ENCODE results near the gene SMKR1.

DNA sequence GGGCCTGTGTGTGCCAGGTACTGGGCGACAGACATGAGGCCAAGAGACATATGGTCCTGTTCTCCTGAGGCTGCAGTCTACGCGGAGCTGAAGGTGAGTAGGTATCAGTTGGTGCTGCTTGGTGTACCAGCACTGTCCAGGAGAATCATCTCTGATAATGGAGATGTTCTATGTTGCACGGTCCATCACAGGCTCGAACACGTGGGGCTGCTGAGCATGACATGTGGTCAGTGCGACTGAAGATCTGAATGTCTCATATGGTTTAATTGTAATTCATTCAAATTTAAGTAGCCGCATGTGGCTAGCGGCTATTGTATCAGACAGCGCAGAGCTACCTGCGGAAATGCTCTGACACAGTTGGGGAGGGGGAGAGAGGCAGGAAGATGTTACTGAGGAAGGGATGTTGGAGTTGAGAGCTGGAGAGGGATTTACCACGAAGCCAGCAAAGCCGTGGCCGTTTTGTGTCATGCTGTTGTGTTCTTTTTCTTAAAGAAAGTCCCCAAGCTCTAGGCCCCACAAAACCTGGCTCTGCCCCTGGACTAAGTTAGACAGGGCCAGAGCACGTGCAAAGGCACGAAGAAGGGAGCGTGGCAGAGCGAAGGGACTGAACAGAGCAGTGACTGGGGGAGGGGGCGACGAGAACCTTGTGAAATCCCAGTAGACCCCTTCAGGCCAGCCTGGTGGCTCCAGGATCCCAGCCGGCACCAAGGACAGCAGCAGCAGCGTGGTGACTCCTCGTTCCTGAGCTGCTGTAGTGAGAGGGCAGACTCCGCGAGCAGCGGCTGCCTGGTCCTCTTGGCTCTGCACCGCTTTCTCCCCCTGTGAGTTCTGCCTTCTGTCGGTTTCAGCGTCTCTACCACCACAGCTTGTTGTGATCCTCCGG, 20.0 kb downstream of the SMKR1 start:
- TF ChIP-seq, protein P1, sequence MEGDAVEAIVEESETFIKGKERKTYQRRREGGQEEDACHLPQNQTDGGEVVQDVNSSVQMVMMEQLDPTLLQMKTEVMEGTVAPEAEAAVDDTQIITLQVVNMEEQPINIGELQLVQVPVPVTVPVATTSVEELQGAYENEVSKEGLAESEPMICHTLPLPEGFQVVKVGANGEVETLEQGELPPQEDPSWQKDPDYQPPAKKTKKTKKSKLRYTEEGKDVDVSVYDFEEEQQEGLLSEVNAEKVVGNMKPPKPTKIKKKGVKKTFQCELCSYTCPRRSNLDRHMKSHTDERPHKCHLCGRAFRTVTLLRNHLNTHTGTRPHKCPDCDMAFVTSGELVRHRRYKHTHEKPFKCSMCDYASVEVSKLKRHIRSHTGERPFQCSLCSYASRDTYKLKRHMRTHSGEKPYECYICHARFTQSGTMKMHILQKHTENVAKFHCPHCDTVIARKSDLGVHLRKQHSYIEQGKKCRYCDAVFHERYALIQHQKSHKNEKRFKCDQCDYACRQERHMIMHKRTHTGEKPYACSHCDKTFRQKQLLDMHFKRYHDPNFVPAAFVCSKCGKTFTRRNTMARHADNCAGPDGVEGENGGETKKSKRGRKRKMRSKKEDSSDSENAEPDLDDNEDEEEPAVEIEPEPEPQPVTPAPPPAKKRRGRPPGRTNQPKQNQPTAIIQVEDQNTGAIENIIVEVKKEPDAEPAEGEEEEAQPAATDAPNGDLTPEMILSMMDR (IDR thresholded peaks at IDR 0.05): no peak
- no peak for TF ChIP-seq JUN (IDR thresholded peaks at IDR 0.05)
- TF ChIP-seq EP300 (IDR thresholded peaks at IDR 0.05): no peak
